Smooth muscle cell (in vitro differentiated cells): ENCODE results near the gene CHRM1. TPM values are rescaled to one million over a fixed set of nuclear protein-coding genes. Genes with fewer than 3 reads are reported as not detected.

Experiments used
- DNase-seq: peaks from one replicate; lab custom pipeline; 2025; ENCODE audit not compliant: unreplicated experiment; lab: John Stamatoyannopoulos, UW
- H2AFZ ChIP-seq: fragments of 200-600 bp; sonication (generic); 2 replicates; pipeline ENCODE4 v1.6.0; 2016; ENCODE audit warnings: antibody characterized with exemption, low read depth, mild to moderate bottlenecking
- H3F3A ChIP-seq: fragments of 200-600 bp; sonication (generic); 2 replicates; pipeline ENCODE4 v1.6.0; 2017; ENCODE audit warnings: antibody characterized with exemption, low read depth
- H3K27ac ChIP-seq: fragments of 200-600 bp; sonication (generic); 2 replicates; pipeline ENCODE4 v1.5.1; 2016; ENCODE audit warnings: low read depth, mild to moderate bottlenecking
- H3K27me3 ChIP-seq: fragments of 200-600 bp; sonication (generic); 2 replicates; pipeline ENCODE4 v1.6.1; 2016; ENCODE audit warnings: low read depth, mild to moderate bottlenecking
- H3K36me3 ChIP-seq: fragments of 200-600 bp; sonication (generic); 2 replicates; pipeline ENCODE4 v1.5.1; 2016; ENCODE audit warnings: low read depth
- H3K4me1 ChIP-seq: fragments of 200-600 bp; sonication (generic); 2 replicates; pipeline ENCODE4 v1.5.1; 2016; ENCODE audit warnings: low read depth
- H3K4me2 ChIP-seq: fragments of 200-600 bp; sonication (generic); 2 replicates; pipeline ENCODE4 v1.6.0; 2016; ENCODE audit warnings: mild to moderate bottlenecking
- H3K4me3 ChIP-seq: fragments of 200-600 bp; sonication (generic); 2 replicates; pipeline ENCODE4 v1.5.1; 2016; ENCODE audit warnings: mild to moderate bottlenecking
- H3K79me2 ChIP-seq: fragments of 200-600 bp; sonication (generic); 2 replicates; pipeline ENCODE4 v1.6.0; 2016; ENCODE audit warnings: low read depth, mild to moderate bottlenecking
- H3K9ac ChIP-seq: fragments of 200-600 bp; sonication (generic); 2 replicates; pipeline ENCODE4 v1.6.0; 2016; ENCODE audit warnings: low read depth
- H3K9me3 ChIP-seq: fragments of 200-600 bp; sonication (generic); replicated peaks from 2 replicates; pipeline ENCODE4 v1.5.1; 2016; ENCODE audit warnings: low read depth
- H4K20me1 ChIP-seq: fragments of 200-600 bp; sonication (generic); 2 replicates; pipeline ENCODE4 v1.6.0; 2016; ENCODE audit warnings: low read depth
- CTCF ChIP-seq: fragments of 200-600 bp; sonication (generic); IDR thresholded peaks from 2 replicates; pipeline ENCODE4 v1.5.1; 2017; ENCODE audit warnings: borderline replicate concordance, mild to moderate bottlenecking, antibody characterized with exemption; ENCODE audit not compliant: insufficient read depth, poor library complexity, severe bottlenecking
- WGBS: methylation state at CpG from one replicate; pipeline ENCODE4 v1.1.7; 2016; ENCODE audit warnings: low lambda C conversion rate; 5-methylcytosine and 5-hydroxymethylcytosine counted together
- polyA plus RNA-seq: library from polyadenylated mRNA; unstranded; fragments of >200 nt; fragmentation: Nextera tagmentation; extraction: Ambion mirVana; gene quantifications from 2 replicates; pipeline ENCODE4 v1.2.1, GENCODE V29; 2016
- total RNA-seq: library from RNA; depleted of rRNA; stranded (reverse); fragments of >200 nt; gene quantifications from 2 replicates; pipeline ENCODE4 v1.2.3, GENCODE V29; 2014

The CHRM1 gene
- total and polyA plus RNA-seq, 2 experiments from 2014 or later = not detected

DNA sequence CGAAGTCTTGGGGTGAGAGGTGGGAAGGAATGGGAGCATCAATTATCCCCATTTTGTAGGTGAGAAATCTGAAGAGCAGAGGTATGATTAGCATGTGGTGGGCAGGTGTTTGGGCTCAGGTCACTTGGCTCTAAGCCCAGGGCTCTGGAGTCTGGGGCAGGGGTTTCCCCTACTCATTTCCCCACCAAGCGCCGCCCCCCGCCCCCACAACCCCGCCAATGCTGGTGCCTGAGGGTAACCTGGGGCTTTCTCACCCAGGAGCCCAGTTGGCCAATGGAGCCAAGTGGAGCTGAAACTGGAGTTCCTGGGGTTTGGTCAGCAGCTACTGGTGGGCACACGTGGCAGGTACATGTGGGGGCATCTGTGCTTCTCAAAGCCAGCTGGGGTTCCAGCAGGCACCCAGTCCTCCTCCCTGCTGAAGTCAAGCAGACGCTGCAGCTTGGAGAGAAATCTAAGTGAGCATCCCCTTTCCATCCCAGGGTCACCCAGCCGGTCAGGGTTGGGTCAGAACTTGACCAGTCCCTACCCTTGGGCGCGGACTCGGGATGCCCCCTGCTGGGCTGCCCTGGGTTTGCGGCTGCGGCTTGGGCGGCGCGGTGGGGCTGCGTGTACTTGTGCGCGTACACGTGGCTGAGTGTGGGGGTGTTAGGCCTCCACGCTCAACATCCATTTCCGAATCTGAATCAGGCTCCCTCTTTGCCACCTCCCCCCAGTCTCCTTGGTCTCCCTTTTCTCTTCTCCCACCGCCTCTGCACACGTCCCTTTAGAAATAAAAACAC, 1.7 kb upstream of the CHRM1 start:
- Histone ChIP-seq H4K20me1 (no peaks in the 10 kb centered on the region), H3K27me3 (peaks cover 55% of the 10 kb centered on the region), H3F3A (no peaks in the 10 kb centered on the region), H3K9ac (no peak overlapping the region), H3K4me3 (no peak overlapping the region), H3K4me1 (peaks cover 13% of the 10 kb centered on the region), H3K4me2 (peak overlapping the region; percentile 76), H2AFZ (no peak overlapping the region), H3K27ac (no peak overlapping the region), H3K36me3 (no peaks in the 10 kb centered on the region), H3K9me3 (no peaks in the 10 kb centered on the region), H3K79me2 (no peaks in the 10 kb centered on the region)
- 36% methylated on average over 23 of the region's 24 CpGs for WGBS
- peak; percentile 42 for TF ChIP-seq CTCF
- DNase-seq = no peak

- Histone ChIP-seq H2AFZ (no peak overlapping the region), H4K20me1 (no peaks in the 10 kb centered on the region), H3K4me3 (no peak overlapping the region), H3F3A (no peaks in the 10 kb centered on the region), H3K4me2 (no peak overlapping the region), H3K27ac (no peak overlapping the region), H3K36me3 (no peaks in the 10 kb centered on the region), H3K79me2 (no peaks in the 10 kb centered on the region), H3K9me3 (no peaks in the 10 kb centered on the region), H3K4me1 (peaks cover 13% of the 10 kb centered on the region), H3K9ac (no peak overlapping the region), H3K27me3 (peaks cover 49% of the 10 kb centered on the region)
- no peak for DNase-seq
- WGBS = 79% methylated on average over 4 of the region's 4 CpGs
- TF ChIP-seq CTCF = no peak
These were observed 1.0 kb upstream of the CHRM1 start for GRCh38 chr11:62922189-62922589.

- peaks cover 43% of the 10 kb centered on the region for H3K27me3 ChIP-seq
- H3F3A ChIP-seq = no peaks in the 10 kb centered on the region
These were observed 518 bp upstream of the CHRM1 start for GRCh38 chr11:62921573-62922188.

More at GRCh38 chr11:62921573-62922188, 518 bp upstream of the CHRM1 start:
- H3K27ac ChIP-seq = no peak overlapping the region
- no peaks in the 10 kb centered on the region for H3K79me2 ChIP-seq
- H3K9me3 ChIP-seq = no peaks in the 10 kb centered on the region
- no peaks in the 10 kb centered on the region for H3K36me3 ChIP-seq
- no peak overlapping the region for H3K4me3 ChIP-seq
- no peak overlapping the region for H3K4me2 ChIP-seq
- no peak for TF ChIP-seq CTCF
- WGBS = 77% methylated on average over 19 of the region's 19 CpGs
- H3K9ac ChIP-seq = no peak overlapping the region
- H3K4me1 ChIP-seq = peaks cover 13% of the 10 kb centered on the region
- no peaks in the 10 kb centered on the region for H4K20me1 ChIP-seq
- H2AFZ ChIP-seq = no peak overlapping the region
- no peak for DNase-seq
